Panc1 (cell line): ENCODE data around the gene KRTAP5-11. TPM values are rescaled to one million over a fixed set of nuclear protein-coding genes. Genes with fewer than 3 reads are reported as not detected.

ENCODE experiments used
- ATAC-seq: fragments of 200-7000 bp; cut with Tn5 transposase; 2 replicates; pipeline ENCODE4 v1.9.1; 2020; ENCODE audit warnings: mild to moderate bottlenecking, moderate library complexity
- BruUV-seq: library from RNA; stranded (reverse); fragments of 400-500 nt; replicated peaks from 2 replicates; lab custom pipeline; 2021; lab: Mats Ljungman, UMichigan
- CTCF ChIA-PET: fragments of 300-600 bp; sonication (Branson Sonifier 250); formaldehyde crosslinking; loops from one replicate; lab custom pipeline; 2022; ENCODE audit warnings: antibody characterized with exemption; lab: Charles Lee
- POLR2A ChIA-PET: fragments of 300-600 bp; sonication (Branson Sonifier 250); formaldehyde crosslinking; loops from one replicate; lab custom pipeline; 2022; ENCODE audit warnings: antibody characterized with exemption; lab: Charles Lee
- DNase-seq: peaks from one replicate; pipeline ENCODE4 v3.0.0-alpha.2; 2010; ENCODE audit warnings: low read depth, low spot score
- H3K27ac ChIP-seq: 2 replicates; pipeline ENCODE4 v1.5.1; 2011; ENCODE audit warnings: mild to moderate bottlenecking, low read length, inconsistent platforms
- H3K27me3 ChIP-seq: fragments of 200-500 bp; sonication (Bioruptor generic); 2 replicates; pipeline ENCODE4 v1.6.0; 2014; ENCODE audit warnings: low read length, inconsistent platforms; ENCODE audit not compliant: control insufficient read depth, insufficient read depth
- H3K36me3 ChIP-seq: fragments of 200-500 bp; sonication (Bioruptor generic); 2 replicates; pipeline ENCODE4 v1.5.1; 2014; ENCODE audit warnings: inconsistent platforms, mild to moderate bottlenecking, low read length, moderate library complexity; ENCODE audit not compliant: control insufficient read depth, insufficient read depth
- H3K4me1 ChIP-seq: 2 replicates; pipeline ENCODE4 v1.5.1; 2011; ENCODE audit warnings: inconsistent platforms, mild to moderate bottlenecking, low read length, moderate library complexity; ENCODE audit not compliant: control insufficient read depth, insufficient read depth
- H3K4me3 ChIP-seq, 2 experiments: 2 replicates each; pipeline ENCODE4 v1.5.1; 2011 to 2012; ENCODE audit warnings: low read depth in 2 of 2, low read length in 2 of 2, mild to moderate bottlenecking in 2 of 2, inconsistent platforms in 1 of 2, moderate library complexity in 1 of 2
- H3K9me3 ChIP-seq: fragments of 200-500 bp; sonication (Bioruptor generic); 2 replicates; pipeline ENCODE4 v1.5.1; 2014; ENCODE audit warnings: low read depth, mild to moderate bottlenecking, inconsistent platforms, low read length, moderate library complexity; ENCODE audit not compliant: control insufficient read depth, insufficient read depth
- CTCF ChIP-seq: fragments of 450-650 bp; IDR thresholded peaks from 2 replicates; pipeline ENCODE4 v1.5.1; 2017; ENCODE audit warnings: mild to moderate bottlenecking
- POLR2AphosphoS5 ChIP-seq: IDR thresholded peaks from 2 replicates; pipeline ENCODE4 v1.6.1; 2012; ENCODE audit warnings: mild to moderate bottlenecking, low read depth, low read length, moderate library complexity
- REST ChIP-seq, 2 experiments: IDR thresholded peaks; 2 replicates each; pipeline ENCODE4 v1.6.1; 2011 to 2012; ENCODE audit warnings: low read depth in 2 of 2, control low read depth in 1 of 2, low read length in 1 of 2, mild to moderate bottlenecking in 1 of 2, moderate library complexity in 1 of 2; ENCODE audit not compliant: insufficient read depth in 1 of 2
- SIN3A ChIP-seq: IDR thresholded peaks from 2 replicates; pipeline ENCODE4 v1.6.1; 2012; ENCODE audit warnings: low read depth, mild to moderate bottlenecking, low read length, moderate library complexity, borderline replicate concordance; ENCODE audit not compliant: insufficient read depth
- TCF7L2 ChIP-seq: IDR thresholded peaks from 2 replicates; pipeline ENCODE4 v1.6.1; 2011; ENCODE audit warnings: mild to moderate bottlenecking, low read depth, low read length, inconsistent platforms
- in situ Hi-C: cut with HindIII; loops from 2 replicates; pipeline ENCODE4 v1.10.0; 2016; ENCODE audit warnings: low sequenced_read_pairs, low pct_unique_long_range_greater_than_20kb
- intact Hi-C: fragments of 100-400 bp; cut with micrococcal nuclease; formaldehyde crosslinking; loops from one replicate; pipeline ENCODE4 v1.10.0; 2022; ENCODE audit not compliant: unreplicated experiment
- total RNA-seq: library from RNA; stranded (reverse); gene quantifications from one replicate; pipeline ENCODE4 v1.2.1, GENCODE V29; 2021; ENCODE audit not compliant: unreplicated experiment

The KRTAP5-11 gene
- total RNA-seq, 1 experiment from 2014 or later, result not detected

- Histone ChIP-seq H3K4me3 (no peak overlapping the region), H3K9me3 (no peaks in the 10 kb centered on the region), H3K36me3 (no peaks in the 10 kb centered on the region), H3K4me1 (peaks cover 2% of the 10 kb centered on the region; the same call in 1 of the 2 replicates), H3K27me3 (peaks cover 10% of the 10 kb centered on the region; the same call in 1 of the 2 replicates), H3K27ac (no peak overlapping the region)
- TF ChIP-seq TCF7L2, result no peak
- TF ChIP-seq SIN3A, result no peak
- no peak for TF ChIP-seq CTCF
- TF ChIP-seq POLR2AphosphoS5, result no peak
- no peak for TF ChIP-seq REST (IDR thresholded peaks at IDR 0.05; ENCODE audit: insufficient read depth in 1 of 2, low read depth in 2 of 2, low read length in 1 of 2)
- DNase-seq (no peak), ATAC-seq (no peak)
- no TSS peak for BruUV-seq
- in situ Hi-C loops (no loop called here), intact Hi-C loops (no loop called here)
- CTCF ChIA-PET, result interaction anchor here (1.0 kb wide), 1 partner anchor 14 kb away, joined by 5 read pairs; no protein-coding TSS in a partner anchor
- POLR2A ChIA-PET, result interaction anchor here (0.6 kb wide), 1 partner anchor 348 kb away, joined by 4 read pairs; no protein-coding TSS in a partner anchor
These were observed 16.5 kb downstream of the KRTAP5-11 start for GRCh38 chr11:71566081-71566620.

- ChIA-PET CTCF (no interaction called here), POLR2A (interaction anchor here (0.6 kb wide), 1 partner anchor 791 kb away, joined by 4 read pairs; no protein-coding TSS in a partner anchor)
- BruUV-seq, result no TSS peak
These were observed 17.4 kb downstream of the KRTAP5-11 start, which contains the start of gene KRTAP5-10 for GRCh38 chr11:71565263-71565662. Gene KRTAP5-10 (plus strand): TSS chr11:71565563. CDS start chr11:71565588, 25 bp downstream.

More at GRCh38 chr11:71565263-71565662, 17.4 kb downstream of the KRTAP5-11 start, which contains the start of gene KRTAP5-10:
- in situ Hi-C loops (no loop called here), intact Hi-C loops (no loop called here)
- no peaks in the 10 kb centered on the region for H3K9me3 ChIP-seq
- H3K4me1 ChIP-seq, result peaks cover 2% of the 10 kb centered on the region; the same call in 1 of the 2 replicates
- no peaks in the 10 kb centered on the region for H3K36me3 ChIP-seq
- H3K27me3 ChIP-seq, result peaks cover 12% of the 10 kb centered on the region; the same call in 1 of the 2 replicates
- no peak for TF ChIP-seq TCF7L2
- no peak for TF ChIP-seq POLR2AphosphoS5
- TF ChIP-seq REST (IDR thresholded peaks at IDR 0.05; ENCODE audit: insufficient read depth in 1 of 2, low read depth in 2 of 2, low read length in 1 of 2), result no peak
- no peak for TF ChIP-seq SIN3A
- no peak for TF ChIP-seq CTCF
- no peak within 1 kb of the TSS for H3K27ac ChIP-seq
- ATAC-seq, result no peak
- no peak within 1 kb of the TSS for H3K4me3 ChIP-seq
- DNase-seq, result no peak
